HepG2 (cell line): ENCODE results near the gene AP1M2. TPM values are rescaled to one million over a fixed set of nuclear protein-coding genes. Genes with fewer than 3 reads are reported as not detected.

ENCODE experiments used
- ATAC-seq: fragments of 200-7000 bp; cut with Tn5 transposase; 3 replicates; pipeline ENCODE4 v1.9.1; 2020; ENCODE audit warnings: mild to moderate bottlenecking, moderate library complexity
- BruUV-seq: library from RNA; stranded (reverse); fragments of 400-500 nt; replicated peaks from 2 replicates; lab custom pipeline; 2021; lab: Mats Ljungman, UMichigan
- CTCF ChIA-PET: fragments of 300-600 bp; formaldehyde crosslinking; extraction: SDS; loops from one replicate; lab custom pipeline; 2021; ENCODE audit warnings: low total read pairs, inconsistent platforms, low intra/inter-chr PET ratio; lab: Yijun Ruan, JAX
- POLR2A ChIA-PET: fragments of 350-600 bp; sonication (Branson Sonifier 250); formaldehyde crosslinking; loops from one replicate; lab custom pipeline; 2020; ENCODE audit warnings: antibody characterized with exemption, inconsistent platforms; lab: Yijun Ruan, JAX
- DNase-seq: peaks from one replicate; pipeline ENCODE4 v3.0.0-alpha.2; 2015; ENCODE audit warnings: low spot score
- FAIRE-seq: peaks from 3 replicates; lab custom pipeline; 2011; peaks lifted over from hg19 to GRCh38; lab: Jason Lieb, UNC
- H2AFZ ChIP-seq: one replicate; pipeline ENCODE4 v1.6.1; 2011; ENCODE audit warnings: low read length, inconsistent platforms
- H3K27ac ChIP-seq: fragments of 300-600 bp; 3 replicates; pipeline ENCODE4 v1.8.0; 2011; ENCODE audit warnings: mixed run types, mild to moderate bottlenecking, mixed read lengths, low read length, inconsistent platforms; ENCODE audit not compliant: insufficient read depth; ENCODE audit errors: extremely low read length
- H3K27me3 ChIP-seq, 2 experiments: fragments of 200-600 bp in 1 of 2; 2 replicates in 1 of 2; 3 replicates in 1 of 2; pipeline versions ENCODE4 v1.6.0 to v1.8.0; 2011; ENCODE audit warnings: low read length in 2 of 2, mild to moderate bottlenecking in 2 of 2, moderate library complexity in 2 of 2, inconsistent platforms in 1 of 2; ENCODE audit not compliant: insufficient read depth in 2 of 2, control insufficient read depth in 1 of 2
- H3K36me3 ChIP-seq, 2 experiments: fragments of 200-600 bp in 1 of 2; replicated peaks in 1 of 2; 2 replicates in 1 of 2; 3 replicates in 1 of 2; pipeline versions ENCODE4 v1.5.1 to v1.8.0; 2011; ENCODE audit warnings: low read length in 2 of 2, inconsistent platforms in 1 of 2; ENCODE audit not compliant: insufficient read depth in 2 of 2, control insufficient read depth in 1 of 2
- H3K4me1 ChIP-seq: 2 replicates; pipeline ENCODE4 v1.5.1; 2012; ENCODE audit warnings: low read length, inconsistent platforms; ENCODE audit not compliant: insufficient read depth
- H3K4me2 ChIP-seq: 2 replicates; pipeline ENCODE4 v1.6.0; 2011; ENCODE audit warnings: low read depth, low read length, inconsistent platforms
- H3K4me3 ChIP-seq, 3 experiments: fragments of 200-600 bp in 1 of 3; sonication (generic), shearing (Covaris generic) in 1 of 3; replicated peaks in 1 of 3; 2 replicates each; pipeline ENCODE4 v1.5.1; 2011 to 2016; ENCODE audit warnings: low read length in 3 of 3, inconsistent platforms in 2 of 3, low read depth in 2 of 3, mild to moderate bottlenecking in 2 of 3, control low read depth in 1 of 3, mixed read lengths in 1 of 3; ENCODE audit not compliant: insufficient read depth in 1 of 3
- H3K79me2 ChIP-seq: one replicate; pipeline ENCODE4 v1.6.1; 2011; ENCODE audit warnings: low read length, inconsistent platforms; ENCODE audit not compliant: insufficient read depth
- H3K9ac ChIP-seq: 2 replicates; pipeline ENCODE4 v1.6.0; 2011; ENCODE audit warnings: mild to moderate bottlenecking, low read depth, low read length, inconsistent platforms; ENCODE audit not compliant: insufficient read depth
- H3K9me3 ChIP-seq: 2 replicates; pipeline ENCODE4 v1.5.1; 2012; ENCODE audit warnings: mild to moderate bottlenecking, low read length
- H4K20me1 ChIP-seq: 2 replicates; pipeline ENCODE4 v1.6.0; 2011; ENCODE audit warnings: inconsistent platforms, mild to moderate bottlenecking, low read length, moderate library complexity; ENCODE audit not compliant: insufficient read depth
- BORCS8-MEF2B ChIP-seq: sonication (generic); formaldehyde crosslinking; IDR thresholded peaks from 2 replicates; pipeline ENCODE4 v1.8.0; 2022; ENCODE audit warnings: mild to moderate bottlenecking, missing genetic modification reagents
- PRDM10 ChIP-seq: sonication (generic); formaldehyde crosslinking; IDR thresholded peaks from 2 replicates; pipeline ENCODE4 v1.4.0; 2020; ENCODE audit warnings: low read depth, missing genetic modification reagents
- SNAPC4 ChIP-seq: sonication (generic); formaldehyde crosslinking; IDR thresholded peaks from 2 replicates; pipeline ENCODE4 v1.4.0; 2020; ENCODE audit warnings: mild to moderate bottlenecking, missing genetic modification reagents
- ZBTB8A ChIP-seq: sonication (generic); formaldehyde crosslinking; IDR thresholded peaks from 2 replicates; pipeline ENCODE4 v1.4.0; 2020; ENCODE audit warnings: mild to moderate bottlenecking, low read depth, missing genetic modification reagents, borderline replicate concordance
- ZNF691 ChIP-seq: sonication (generic); formaldehyde crosslinking; IDR thresholded peaks from 2 replicates; pipeline ENCODE4 v1.4.0; 2020; ENCODE audit warnings: missing genetic modification reagents, low read depth, mild to moderate bottlenecking, borderline replicate concordance
- WGBS: methylation state at CpG from one replicate; pipeline ENCODE4 v1.1.6; 2017; ENCODE audit warnings: low lambda C conversion rate; 5-methylcytosine and 5-hydroxymethylcytosine counted together
- in situ Hi-C: cut with HindIII; loops from 2 replicates; pipeline ENCODE4 v1.10.0; 2017; ENCODE audit warnings: low pct_unique_long_range_greater_than_20kb; ENCODE audit not compliant: extremely low pct_ligation_motif_present
- intact Hi-C: fragments of 100-400 bp; cut with micrococcal nuclease; formaldehyde crosslinking; loops from one replicate; pipeline ENCODE4 v1.10.0; 2022; ENCODE audit not compliant: unreplicated experiment
- polyA plus RNA-seq, 8 experiments: library from polyadenylated mRNA; depleted of rRNA in 3 of 8; stranded (reverse) in 7 of 8; unstranded in 1 of 8; fragments of >200 nt; fragmentation: Illumina TruSeq in 4 of 8; extraction: Trizol in 4 of 8; gene quantifications; 2 replicates each; pipeline versions ENCODE4 v1.2.1 to v1.2.3, GENCODE V29; 2011 to 2016; ENCODE audit warnings: low read depth in 4 of 8, missing spikeins in 1 of 8, mixed read lengths in 1 of 8; ENCODE audit not compliant: insufficient read depth in 1 of 8
- total RNA-seq, 5 experiments: library from RNA; depleted of rRNA; stranded (reverse); fragments of >200 nt; fragmentation: Illumina TruSeq; extraction: Trizol; gene quantifications; 2 replicates each; pipeline ENCODE4 v1.2.3, GENCODE V29; 2016; ENCODE audit warnings: low read depth in 1 of 5

AP1M2 gene
- total and polyA plus RNA-seq, 2 of the 13 experiments (the other 11 are each of a cell fraction or from before 2014, with no cell fraction given) = 6.3 to 76.8 TPM

GRCh38 chr19:10600149-10600548 lies 13.0 kb upstream of the AP1M2 start (continued):
- no peak for TF ChIP-seq ZNF691 (CRISPR knock-in tag)

- H4K20me1 ChIP-seq = no peaks in the 10 kb centered on the region
- in situ Hi-C loops (no loop called here), intact Hi-C loops (no loop called here)
- H3K9ac ChIP-seq = no peak overlapping the region
- BruUV-seq = no TSS peak
- peaks cover 0 to 6% of the 10 kb centered on the region in 2 experiments; a peak in 2 of 5 replicates for H3K27me3 ChIP-seq
- ChIA-PET POLR2A (no interaction called here), CTCF (no interaction called here)
- H2AFZ ChIP-seq = no peak overlapping the region
- no peaks in the 10 kb centered on the region for H3K36me3 ChIP-seq
- TF ChIP-seq ZBTB8A (CRISPR knock-in tag) (no peak), PRDM10 (no peak), BORCS8-MEF2B (CRISPR knock-in tag) (no peak), SNAPC4 (no peak)
- WGBS = 8% methylated on average over 7 of the region's 9 CpGs
- H3K4me2 ChIP-seq = peak overlapping the region; percentile 18; the same call in 1 of the 2 replicates
- ATAC-seq (peak; percentile 43), FAIRE-seq (no peak), DNase-seq (no peak)
- H3K4me3 ChIP-seq = no peak overlapping the region
- peaks cover 12% of the 10 kb centered on the region for H3K4me1 ChIP-seq
- H3K9me3 ChIP-seq = no peaks in the 10 kb centered on the region
- no peaks in the 10 kb centered on the region for H3K79me2 ChIP-seq
- no peak overlapping the region for H3K27ac ChIP-seq
Measured at GRCh38 chr19:10593820-10594637, 6.9 kb upstream of the AP1M2 start.
